NK-92 treated with Interleukin-12 subunit alpha and Interleukin-12 subunit beta, amount 100 ng/mL, for 24 hours (cell line): ENCODE results near the gene SHISA9.

ENCODE experiments used
- DNase-seq: peaks from one replicate; lab custom pipeline; 2025; lab: John Stamatoyannopoulos, UW

The SHISA9 gene

GRCh38 chr16:13270602-13271001 lies 369.2 kb downstream of the SHISA9 start:
- no peak for DNase-seq

GRCh38 chr16:13289515-13289914 lies 388.1 kb downstream of the SHISA9 start:
- DNase-seq: no peak
